KOPT-K1 (cell line): ENCODE results near the gene IARS1.

Experiments
- H3K27ac ChIP-seq: fragments of 200-600 bp; sonication (generic); 2 replicates; pipeline ENCODE4 v1.5.1; 2016; ENCODE audit warnings: antibody characterized with exemption, mild to moderate bottlenecking, low read depth, low read length; ENCODE audit not compliant: poor library complexity, severe bottlenecking
- H3K36me3 ChIP-seq: fragments of 200-600 bp; sonication (generic); 2 replicates; pipeline ENCODE4 v1.5.1; 2017; ENCODE audit warnings: antibody characterized with exemption, mild to moderate bottlenecking, low read length, moderate library complexity; ENCODE audit not compliant: insufficient read depth
- H3K9me3 ChIP-seq: fragments of 200-600 bp; sonication (generic); 2 replicates; pipeline ENCODE4 v1.5.1; 2017; ENCODE audit warnings: antibody characterized with exemption, low read length, mild to moderate bottlenecking; ENCODE audit not compliant: insufficient read depth, poor library complexity, severe bottlenecking

The IARS1 gene

GRCh38 chr9:92310562-92310961, 17.1 kb upstream of the IARS1 start:
- no peaks in the 10 kb centered on the region for H3K9me3 ChIP-seq
- H3K27ac ChIP-seq = no peak overlapping the region
- H3K36me3 ChIP-seq = peaks cover 92% of the 10 kb centered on the region

DNA sequence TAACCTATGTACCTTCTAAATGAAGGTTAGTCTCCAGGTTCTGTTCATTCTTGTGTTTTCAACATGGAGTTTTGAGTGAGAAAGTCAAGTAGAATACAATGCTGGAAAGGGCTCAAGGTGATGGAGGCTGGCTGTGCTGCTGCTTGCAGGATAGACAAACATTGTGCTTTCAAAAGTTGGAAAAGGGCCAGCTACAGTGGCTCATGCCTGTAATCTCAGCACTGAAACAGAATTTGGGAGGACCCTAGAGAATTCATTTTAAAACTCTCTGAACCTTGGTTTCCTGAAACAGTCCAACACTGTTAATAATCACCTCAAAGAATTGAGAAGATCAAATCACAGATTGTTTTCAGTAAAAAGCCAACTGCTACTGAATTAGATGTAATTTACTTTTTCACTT, 15.4 kb upstream of the IARS1 start:
- Histone ChIP-seq H3K9me3 (no peaks in the 10 kb centered on the region), H3K27ac (no peak overlapping the region), H3K36me3 (peaks cover 92% of the 10 kb centered on the region)

- Histone ChIP-seq H3K36me3 (peaks cover 93% of the 10 kb centered on the region), H3K27ac (no peak overlapping the region), H3K9me3 (no peaks in the 10 kb centered on the region)
Observed at GRCh38 chr9:92300936-92301335, 7.4 kb upstream of the IARS1 start.

DNA sequence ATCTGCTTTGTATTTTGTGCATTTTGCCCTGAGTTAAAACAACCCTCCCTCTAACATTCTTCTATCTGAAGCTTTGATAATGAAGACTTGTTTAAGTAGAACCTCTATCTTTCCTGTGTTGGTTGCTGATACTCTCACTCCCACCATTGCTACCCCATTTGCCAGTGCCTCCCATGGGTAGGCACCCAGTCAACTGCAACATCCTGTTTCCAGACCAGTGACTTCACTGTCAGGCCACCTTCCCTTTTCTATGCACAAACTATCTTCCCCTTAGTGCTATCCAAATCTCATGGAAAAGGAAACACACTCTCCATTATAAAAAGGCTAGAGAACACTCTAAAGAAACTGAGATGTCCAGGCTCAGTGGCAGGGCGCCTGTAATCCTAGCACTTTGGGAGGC, 5.6 kb upstream of the IARS1 start:
- Histone ChIP-seq H3K27ac (no peak overlapping the region), H3K36me3 (peaks cover 75% of the 10 kb centered on the region), H3K9me3 (no peaks in the 10 kb centered on the region)

DNA sequence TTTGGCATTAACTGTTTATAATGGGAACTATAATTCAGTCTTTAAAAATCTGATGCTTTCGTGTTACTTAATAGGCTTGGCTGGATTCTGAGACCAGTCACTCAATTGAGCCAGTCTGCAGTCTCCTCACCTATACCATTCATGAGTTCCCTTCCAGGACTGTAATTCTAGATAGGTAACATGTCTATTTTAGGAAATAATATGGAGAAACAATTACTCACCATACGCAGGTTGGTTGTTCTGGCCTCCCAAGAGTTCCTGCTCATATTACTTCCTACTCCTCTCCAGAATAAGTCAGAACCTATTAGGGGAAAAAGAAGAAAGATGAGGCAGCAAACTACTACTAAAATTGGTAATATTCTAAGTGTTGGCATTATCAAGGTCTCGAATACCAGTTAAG, 4.5 kb upstream of the IARS1 start:
- no peak overlapping the region for H3K27ac ChIP-seq
- peaks cover 64% of the 10 kb centered on the region for H3K36me3 ChIP-seq
- H3K9me3 ChIP-seq = no peaks in the 10 kb centered on the region

GRCh38 chr9:92297611-92298010, 4.1 kb upstream of the IARS1 start:
- Histone ChIP-seq H3K36me3 (peaks cover 60% of the 10 kb centered on the region), H3K27ac (no peak overlapping the region)

DNA sequence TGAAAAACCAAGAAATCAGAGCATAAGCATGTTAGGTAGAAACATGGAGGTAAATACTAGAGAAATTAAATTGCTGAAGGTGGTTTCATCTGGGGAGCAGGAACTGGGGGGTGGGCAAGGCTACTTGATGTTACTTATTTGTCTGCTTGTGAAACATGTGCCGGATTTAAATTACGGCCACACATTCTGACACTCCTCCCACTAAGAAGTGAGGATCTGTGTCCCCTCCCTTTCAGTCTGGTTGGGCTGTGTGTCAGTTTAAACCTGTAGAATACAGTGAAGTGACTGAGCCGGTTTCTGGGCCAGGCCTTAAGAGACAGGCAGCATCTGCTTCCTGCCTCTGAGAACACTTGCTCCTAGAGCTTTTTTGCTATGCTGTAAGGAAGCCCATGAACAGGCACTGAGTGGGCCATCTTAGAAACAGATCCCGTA, 2.3 kb upstream of the IARS1 start:
- Histone ChIP-seq H3K36me3 (peaks cover 54% of the 10 kb centered on the region), H3K27ac (no peak overlapping the region)

More at GRCh38 chr9:92297611-92298010, 4.1 kb upstream of the IARS1 start:
- no peaks in the 10 kb centered on the region for H3K9me3 ChIP-seq

GRCh38 chr9:92295240-92295790, 1.8 kb upstream of the IARS1 start:
- peaks cover 54% of the 10 kb centered on the region for H3K36me3 ChIP-seq
- H3K27ac ChIP-seq = no peak overlapping the region
- no peaks in the 10 kb centered on the region for H3K9me3 ChIP-seq

More for the DNA sequence above, 2.3 kb upstream of the IARS1 start:
- no peaks in the 10 kb centered on the region for H3K9me3 ChIP-seq

DNA sequence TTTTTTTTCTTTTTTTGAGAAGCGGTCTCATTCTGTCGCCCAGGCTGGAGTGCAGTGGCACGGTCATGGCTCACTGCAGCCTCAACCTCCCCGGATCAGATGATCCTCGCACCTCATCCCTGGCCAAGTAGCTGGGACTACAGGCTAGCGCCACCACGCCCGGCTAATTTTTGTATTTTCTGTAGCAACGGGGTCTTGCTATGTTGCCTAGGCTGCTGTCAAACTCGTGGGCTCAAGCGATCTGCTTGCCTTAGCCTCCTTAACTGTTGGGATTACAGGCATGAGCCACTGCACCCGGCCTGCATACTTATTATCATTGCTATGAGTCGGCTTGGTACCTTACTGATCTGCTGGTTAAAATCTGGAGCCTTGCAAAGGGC, 790 bp upstream of the IARS1 start:
- Histone ChIP-seq H3K27ac (peak overlapping the region; percentile 80), H3K36me3 (peaks cover 54% of the 10 kb centered on the region), H3K9me3 (no peaks in the 10 kb centered on the region)

- H3K9me3 ChIP-seq = no peaks in the 10 kb centered on the region
- peak overlapping the region; percentile 80 for H3K27ac ChIP-seq
- H3K36me3 ChIP-seq = peaks cover 54% of the 10 kb centered on the region
Observed at GRCh38 chr9:92293075-92293354, 482 bp downstream of the IARS1 start.

DNA sequence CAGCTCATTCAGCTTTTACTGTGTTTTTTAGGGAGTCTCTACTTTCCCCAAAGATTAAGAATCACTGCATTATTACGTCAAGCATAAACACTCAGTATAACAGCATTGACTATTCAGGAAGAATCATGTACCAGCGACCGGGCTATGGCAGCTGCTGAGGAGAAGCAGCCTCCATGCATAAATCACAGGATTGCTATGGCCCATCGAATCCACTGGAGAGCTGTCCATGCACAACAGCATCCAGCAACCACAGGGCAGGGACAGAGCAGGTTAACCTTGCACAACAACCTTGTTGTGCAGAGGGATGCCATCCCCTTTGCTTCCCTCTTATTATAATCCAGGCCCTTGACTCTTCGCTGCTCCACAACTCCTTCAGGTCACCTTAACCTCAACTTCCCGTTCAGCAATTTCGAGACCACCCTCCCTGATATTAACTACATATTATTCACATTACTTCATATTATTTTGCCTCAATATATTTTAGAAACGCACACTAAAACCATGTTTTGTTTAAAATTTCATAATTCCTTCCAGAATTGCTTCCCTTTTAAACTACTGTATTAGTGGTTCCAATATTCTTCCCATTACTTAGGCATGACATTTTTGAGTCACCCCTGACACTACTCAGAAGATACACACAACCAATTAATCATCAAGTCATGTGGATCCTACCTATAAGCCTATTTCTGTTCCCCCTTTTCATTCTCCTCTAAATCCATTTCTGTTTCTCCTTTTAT, 991 bp downstream of the IARS1 start:
- Histone ChIP-seq H3K27ac (peak overlapping the region; percentile 80), H3K9me3 (no peaks in the 10 kb centered on the region), H3K36me3 (peaks cover 54% of the 10 kb centered on the region)

DNA sequence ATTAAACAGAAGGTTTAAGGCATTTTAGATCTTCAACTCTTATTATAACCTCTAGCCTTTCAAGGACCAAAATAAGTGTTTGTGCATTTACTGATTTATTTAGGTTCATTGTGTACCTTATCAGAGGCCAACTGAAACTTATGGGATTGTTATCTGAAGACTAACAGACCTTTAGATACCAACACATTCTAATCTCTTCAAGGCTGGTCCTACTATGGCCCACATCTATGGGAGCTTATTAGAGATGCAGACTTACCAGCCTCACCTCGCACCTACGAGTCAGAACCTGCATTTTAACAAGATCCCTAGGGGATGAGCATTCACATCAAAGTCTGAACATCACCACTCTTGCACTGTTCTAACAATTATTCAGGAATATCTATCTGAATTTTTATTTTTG, 1.9 kb downstream of the IARS1 start:
- H3K27ac ChIP-seq = no peak overlapping the region
- no peaks in the 10 kb centered on the region for H3K9me3 ChIP-seq
- H3K36me3 ChIP-seq = peaks cover 54% of the 10 kb centered on the region

- H3K9me3 ChIP-seq = no peaks in the 10 kb centered on the region
- no peak overlapping the region for H3K27ac ChIP-seq
- peaks cover 61% of the 10 kb centered on the region for H3K36me3 ChIP-seq
Observed at GRCh38 chr9:92290785-92291429, 2.6 kb downstream of the IARS1 start.

DNA sequence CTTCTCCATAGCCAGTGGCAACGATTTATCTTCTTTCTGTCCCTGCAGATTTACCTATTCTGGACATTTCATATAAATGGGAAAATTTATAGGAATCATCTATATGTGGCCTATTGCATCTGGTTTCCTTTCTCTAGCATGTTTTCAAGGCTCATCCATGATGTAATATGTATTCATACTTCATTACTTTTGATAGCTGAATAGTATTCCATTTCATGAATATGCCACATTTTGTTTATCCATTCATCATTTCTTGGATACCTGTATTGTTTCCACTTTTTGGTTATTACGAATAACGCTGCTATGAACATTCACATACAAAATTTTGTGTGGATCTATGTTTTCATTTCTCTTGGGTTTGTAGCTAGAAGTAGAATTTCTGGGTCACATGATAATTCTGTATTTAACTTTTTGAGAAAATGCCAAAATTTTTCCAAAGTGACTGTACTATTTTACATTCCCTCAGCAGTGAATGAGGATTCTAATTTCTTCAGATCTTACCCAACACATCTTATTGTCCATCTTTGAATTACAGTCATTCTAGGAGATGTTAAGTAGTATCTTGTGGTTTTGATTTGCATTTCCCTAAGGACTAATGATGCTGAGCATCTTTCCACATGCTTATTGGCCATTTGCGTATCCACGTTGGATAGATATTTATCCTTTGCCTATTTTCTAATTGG, 3.6 kb downstream of the IARS1 start:
- Histone ChIP-seq H3K9me3 (no peaks in the 10 kb centered on the region), H3K27ac (no peak overlapping the region), H3K36me3 (peaks cover 71% of the 10 kb centered on the region)

DNA sequence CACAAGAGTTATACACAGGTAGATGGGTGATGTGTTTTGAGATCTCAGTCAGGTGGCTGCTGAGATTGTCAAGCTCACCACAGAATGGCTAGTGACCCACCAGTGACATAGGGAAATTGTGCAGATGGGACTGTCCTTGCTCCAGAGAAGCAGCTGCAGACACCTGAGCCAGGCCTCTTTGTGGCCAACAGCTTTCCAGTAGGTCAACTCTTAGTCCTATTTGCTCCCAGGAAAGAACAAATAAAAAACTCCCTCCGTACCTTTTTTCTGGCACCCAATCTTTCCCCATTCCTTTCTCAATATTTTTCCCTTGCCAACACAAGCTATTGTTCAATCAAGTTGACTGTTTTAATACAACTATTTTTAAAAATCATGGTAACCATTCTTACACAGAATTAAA, 14.2 kb downstream of the IARS1 start:
- Histone ChIP-seq H3K36me3 (peaks cover 96% of the 10 kb centered on the region), H3K27ac (no peak overlapping the region), H3K9me3 (no peaks in the 10 kb centered on the region)
